Loucy (cell line): ENCODE results near the gene DPM1.

ENCODE experiments used
- H2AFZ ChIP-seq: fragments of 200-600 bp; sonication (generic); 2 replicates; pipeline ENCODE4 v1.6.0; 2016; ENCODE audit warnings: antibody characterized with exemption, mild to moderate bottlenecking, low read length, moderate library complexity
- H3F3A ChIP-seq: fragments of 200-600 bp; 2 replicates; pipeline ENCODE4 v1.6.0; 2016; ENCODE audit warnings: antibody characterized with exemption, low read depth, mild to moderate bottlenecking
- H3K27me3 ChIP-seq: fragments of 200-600 bp; sonication (generic); 2 replicates; pipeline ENCODE4 v1.6.1; 2014; ENCODE audit warnings: low read length, mild to moderate bottlenecking; ENCODE audit not compliant: insufficient read depth, poor library complexity, severe bottlenecking
- H3K36me3 ChIP-seq: fragments of 200-600 bp; sonication (generic); 2 replicates; pipeline ENCODE4 v1.6.1; 2016; ENCODE audit warnings: low read length; ENCODE audit not compliant: insufficient read depth
- H3K4me1 ChIP-seq: fragments of 200-600 bp; sonication (generic); 2 replicates; pipeline ENCODE4 v1.5.1; 2014; ENCODE audit warnings: low read length, mild to moderate bottlenecking; ENCODE audit not compliant: insufficient read depth, poor library complexity, severe bottlenecking
- H3K4me2 ChIP-seq: fragments of 200-600 bp; sonication (generic); 2 replicates; pipeline ENCODE4 v1.6.0; 2014; ENCODE audit warnings: antibody characterized with exemption, low read length, low read depth, mild to moderate bottlenecking; ENCODE audit not compliant: poor library complexity, severe bottlenecking
- H3K4me3 ChIP-seq: fragments of 200-600 bp; sonication (generic); 2 replicates; pipeline ENCODE4 v1.5.1; 2014; ENCODE audit warnings: low read length, mild to moderate bottlenecking, mixed read lengths; ENCODE audit not compliant: poor library complexity, severe bottlenecking
- H3K79me2 ChIP-seq: fragments of 200-600 bp; sonication (generic); 2 replicates; pipeline ENCODE4 v1.6.1; 2014; ENCODE audit warnings: low read length; ENCODE audit not compliant: insufficient read depth
- H3K9ac ChIP-seq: fragments of 200-600 bp; sonication (generic); 2 replicates; pipeline ENCODE4 v1.6.0; 2014; ENCODE audit warnings: mild to moderate bottlenecking, low read depth, low read length, moderate library complexity; ENCODE audit not compliant: poor library complexity, severe bottlenecking
- H3K9me2 ChIP-seq: fragments of 200-600 bp; sonication (generic); replicated peaks from 2 replicates; pipeline ENCODE4 v1.6.1; 2016; ENCODE audit warnings: low read depth, low read length, mixed read lengths
- H3K9me3 ChIP-seq: fragments of 200-600 bp; sonication (generic); 2 replicates; pipeline ENCODE4 v1.6.1; 2014; ENCODE audit warnings: mild to moderate bottlenecking, antibody characterized with exemption, low read length, low read depth; ENCODE audit not compliant: insufficient read depth
- H4K20me1 ChIP-seq: fragments of 200-600 bp; sonication (generic); 2 replicates; pipeline ENCODE4 v1.6.0; 2014; ENCODE audit warnings: antibody characterized with exemption, low read length, mild to moderate bottlenecking; ENCODE audit not compliant: insufficient read depth, poor library complexity, severe bottlenecking
- CTCF ChIP-seq: fragments of 200-600 bp; sonication (generic); conservative IDR thresholded peaks from 2 replicates; pipeline ENCODE4 v1.5.1; 2014; ENCODE audit warnings: mild to moderate bottlenecking, antibody characterized with exemption, low read length
- EZH2phosphoT487 ChIP-seq: fragments of 200-600 bp; IDR thresholded peaks from 2 replicates; pipeline ENCODE4 v1.6.1; 2018; ENCODE audit warnings: antibody characterized with exemption, mild to moderate bottlenecking, moderate library complexity, borderline replicate concordance

The DPM1 gene

GRCh38 chr20:50959543-50960126 is 1.3 kb upstream of the DPM1 start:
- Histone ChIP-seq H3K4me3 (peak overlapping the region; percentile 95), H3F3A (no peaks in the 10 kb centered on the region), H3K9ac (no peak overlapping the region), H3K79me2 (peaks cover 55% of the 10 kb centered on the region), H3K4me2 (peak overlapping the region; percentile 93), H3K9me3 (no peaks in the 10 kb centered on the region), H3K36me3 (no peaks in the 10 kb centered on the region; the same call in 1 of the 2 replicates), H3K9me2 (no peaks in the 10 kb centered on the region), H3K4me1 (peaks cover 16% of the 10 kb centered on the region), H2AFZ (no peak overlapping the region), H3K27me3 (no peaks in the 10 kb centered on the region), H4K20me1 (peaks cover 36% of the 10 kb centered on the region)
- no peak for TF ChIP-seq EZH2phosphoT487
- no peak for TF ChIP-seq CTCF

- Histone ChIP-seq H3K27me3 (no peaks in the 10 kb centered on the region), H3K4me2 (peak within 1 kb of the TSS; percentile 93), H2AFZ (peak within 1 kb of the TSS; percentile 98), H3K9ac (peak within 1 kb of the TSS; percentile 88), H3F3A (no peaks in the 10 kb centered on the region), H3K9me3 (no peaks in the 10 kb centered on the region), H3K4me1 (peaks cover 23% of the 10 kb centered on the region), H3K36me3 (peaks cover 6% of the 10 kb centered on the region; the same call in 1 of the 2 replicates), H4K20me1 (peaks cover 43% of the 10 kb centered on the region), H3K79me2 (peaks cover 63% of the 10 kb centered on the region), H3K4me3 (peak within 1 kb of the TSS; percentile 95), H3K9me2 (no peaks in the 10 kb centered on the region)
- TF ChIP-seq EZH2phosphoT487 (no peak), CTCF (no peak)
These were observed 547 bp upstream of the DPM1 start, which contains the start of gene MOCS3 for GRCh38 chr20:50958615-50959542. Gene MOCS3, plus strand, starts transcription at chr20:50958818. Its CDS starts 25 bp downstream, at chr20:50958843.

- H2AFZ ChIP-seq, result no peak overlapping the region
- peaks cover 74% of the 10 kb centered on the region for H3K79me2 ChIP-seq
- TF ChIP-seq CTCF (no peak), EZH2phosphoT487 (no peak)
- H3K4me3 ChIP-seq, result peak overlapping the region; percentile 95
- H3K4me2 ChIP-seq, result peak overlapping the region; percentile 93
- H3F3A ChIP-seq, result no peaks in the 10 kb centered on the region
- H3K4me1 ChIP-seq, result peaks cover 27% of the 10 kb centered on the region
- H4K20me1 ChIP-seq, result peaks cover 53% of the 10 kb centered on the region
- peak overlapping the region; percentile 88 for H3K9ac ChIP-seq
- H3K27me3 ChIP-seq, result no peaks in the 10 kb centered on the region
- H3K36me3 ChIP-seq, result peaks cover 16% of the 10 kb centered on the region; the same call in 1 of the 2 replicates
- H3K9me3 ChIP-seq, result no peaks in the 10 kb centered on the region
- no peaks in the 10 kb centered on the region for H3K9me2 ChIP-seq
These were observed 1.1 kb downstream of the DPM1 start for GRCh38 chr20:50957276-50957675.
